K562 (cell line): ENCODE results near the gene GDF15. TPM values are rescaled to one million over a fixed set of nuclear protein-coding genes. Genes with fewer than 3 reads are reported as not detected.

ENCODE experiments used
- ATAC-seq: fragments of 200-7000 bp; cut with Tn5 transposase; 3 replicates; pipeline ENCODE4 v1.9.1; 2020; ENCODE audit warnings: moderate library complexity
- BruUV-seq: library from RNA; stranded (reverse); fragments of 400-500 nt; replicated peaks from 2 replicates; lab custom pipeline; 2021; lab: Mats Ljungman, UMichigan
- CTCF ChIA-PET: fragments of 300-600 bp; formaldehyde crosslinking; extraction: SDS; loops from one replicate; lab custom pipeline; 2021; ENCODE audit warnings: low intra/inter-chr PET ratio; lab: Yijun Ruan, JAX
- POLR2A ChIA-PET: fragments of 300-600, 350-650 bp; sonication (Branson Sonifier 250); formaldehyde crosslinking; extraction: SDS; loops from one replicate; lab custom pipeline; 2021; ENCODE audit warnings: antibody characterized with exemption, inconsistent platforms; lab: Yijun Ruan, JAX
- DNase-seq, 4 experiments: peaks; one replicate each; pipeline versions ENCODE4 v3.0.0 to v3.0.0-alpha.2; 2011 to 2018; ENCODE audit warnings: low spot score in 3 of 4, mixed read lengths in 3 of 4; ENCODE audit errors: extremely low read depth in 1 of 4
- FAIRE-seq: peaks from 2 replicates; lab custom pipeline; 2011; peaks lifted over from hg19 to GRCh38; lab: Jason Lieb, UNC
- H2AFZ ChIP-seq: 2 replicates; pipeline ENCODE4 v1.6.0; 2011; ENCODE audit warnings: low read depth, low read length, control low read depth, inconsistent platforms
- H3K27ac ChIP-seq: fragments of 200-600 bp; 3 replicates; pipeline ENCODE4 v1.8.0; 2011; ENCODE audit warnings: low read depth, mild to moderate bottlenecking, control low read depth, inconsistent platforms, low read length, moderate library complexity, mixed read lengths; ENCODE audit errors: extremely low read depth
- H3K27me3 ChIP-seq, 2 experiments: fragments of 300-600 bp in 1 of 2; 2 replicates in 1 of 2; 3 replicates in 1 of 2; pipeline versions ENCODE4 v1.6.0 to v1.8.0; 2011; ENCODE audit warnings: inconsistent platforms in 2 of 2, low read length in 2 of 2, mild to moderate bottlenecking in 1 of 2, mixed read lengths in 1 of 2, moderate library complexity in 1 of 2; ENCODE audit not compliant: control insufficient read depth in 2 of 2, insufficient read depth in 2 of 2
- H3K36me3 ChIP-seq: fragments of 300-600 bp; 3 replicates; pipeline ENCODE4 v1.8.0; 2011; ENCODE audit warnings: mild to moderate bottlenecking, low read length, inconsistent platforms; ENCODE audit not compliant: control insufficient read depth, insufficient read depth
- H3K4me1 ChIP-seq, 2 experiments: fragments of 200-600 bp in 1 of 2; replicated peaks in 1 of 2; 2 replicates in 1 of 2; 3 replicates in 1 of 2; pipeline versions ENCODE4 v1.5.1 to v1.8.0; 2011; ENCODE audit warnings: inconsistent platforms in 2 of 2, low read length in 2 of 2, mild to moderate bottlenecking in 1 of 2, mixed read lengths in 1 of 2, moderate library complexity in 1 of 2; ENCODE audit not compliant: control insufficient read depth in 2 of 2, insufficient read depth in 2 of 2
- H3K4me2 ChIP-seq: 2 replicates; pipeline ENCODE4 v1.6.1; 2011; ENCODE audit warnings: low read length, control low read depth, inconsistent platforms, mixed read lengths; ENCODE audit not compliant: insufficient read depth
- H3K4me3 ChIP-seq: fragments of 200-600 bp; sonication (generic), shearing (Covaris generic); 2 replicates; pipeline ENCODE4 v1.5.1; 2016; ENCODE audit warnings: control low read depth, inconsistent platforms
- H3K79me2 ChIP-seq: fragments of 200-600 bp; 3 replicates; pipeline ENCODE4 v1.8.0; 2011; ENCODE audit warnings: low read length, inconsistent platforms; ENCODE audit not compliant: control insufficient read depth, insufficient read depth
- H3K9ac ChIP-seq, 2 experiments: 2 replicates each; pipeline versions ENCODE4 v1.6.0 to v1.6.1; 2011; ENCODE audit warnings: low read depth in 2 of 2, low read length in 2 of 2, control low read depth in 1 of 2, inconsistent platforms in 1 of 2, mild to moderate bottlenecking in 1 of 2, mixed read lengths in 1 of 2; ENCODE audit not compliant: insufficient read depth in 1 of 2
- H3K9me1 ChIP-seq: one replicate; pipeline ENCODE4 v1.6.0; 2011; ENCODE audit warnings: inconsistent platforms, mild to moderate bottlenecking, low read length, moderate library complexity; ENCODE audit not compliant: control insufficient read depth, insufficient read depth
- H3K9me3 ChIP-seq: replicated peaks from 2 replicates; pipeline ENCODE4 v1.5.1; 2011; ENCODE audit warnings: low read depth, low read length, inconsistent platforms; ENCODE audit not compliant: control insufficient read depth, insufficient read depth
- H4K20me1 ChIP-seq: replicated peaks from 2 replicates; pipeline ENCODE4 v1.6.1; 2011; ENCODE audit warnings: low read length, inconsistent platforms, mixed read lengths; ENCODE audit not compliant: control insufficient read depth, insufficient read depth
- ARHGAP35 ChIP-seq: fragments of 450-650 bp; IDR thresholded peaks from 2 replicates; pipeline ENCODE4 v1.6.1; 2018; ENCODE audit not compliant: partially characterized antibody
- HNRNPH1 ChIP-seq: fragments of 200-400 bp; formaldehyde crosslinking; optimal IDR thresholded peaks from 2 replicates; pipeline ENCODE3; 2017; ENCODE audit warnings: low read depth, mild to moderate bottlenecking, low read length, moderate library complexity
- NFYB ChIP-seq: IDR thresholded peaks from 2 replicates; pipeline ENCODE4 v1.6.1; 2011; ENCODE audit warnings: mild to moderate bottlenecking, moderate library complexity; ENCODE audit not compliant: insufficient read length; ENCODE audit errors: extremely low read depth
- POLR2G ChIP-seq: fragments of 200-400 bp; formaldehyde crosslinking; IDR thresholded peaks from 2 replicates; pipeline ENCODE4 v1.6.1; 2017; ENCODE audit warnings: low read depth, mild to moderate bottlenecking, antibody characterized with exemption, low read length, moderate library complexity
- ZNF384 ChIP-seq: IDR thresholded peaks from 2 replicates; pipeline ENCODE4 v1.6.1; 2012; ENCODE audit warnings: low read depth, low read length, improper control_type of control experiment
- WGBS: fragments of 100-300 bp; shearing (Covaris generic); methylation state at CpG from one replicate; pipeline ENCODE4 v1.1.6; 2016; ENCODE audit warnings: low coverage, mixed read lengths; ENCODE audit not compliant: insufficient coverage; ENCODE audit errors: missing lambda C conversion rate; 5-methylcytosine and 5-hydroxymethylcytosine counted together
- in situ Hi-C: fragments of 300-500 bp; cut with MboI; formaldehyde crosslinking; loops from 4 replicates; pipeline ENCODE4 v1.15.0; 2018; ENCODE audit warnings: inconsistent platforms, mixed read lengths
- intact Hi-C: fragments of 100-400 bp; cut with micrococcal nuclease; formaldehyde crosslinking; loops from 2 replicates; pipeline ENCODE4 v1.14.2; 2022
- polyA plus RNA-seq, 8 experiments: library from polyadenylated mRNA; depleted of rRNA in 4 of 8; stranded (reverse) in 5 of 8; unstranded in 3 of 8; fragments of >200 nt; fragmentation: Nextera tagmentation in 2 of 8; fragmentation: Illumina TruSeq in 1 of 8; extraction: Ambion mirVana in 2 of 8; extraction: Trizol in 1 of 8; gene quantifications; 2 replicates each; pipeline versions ENCODE4 v1.2.1 to v1.2.3, GENCODE V29; 2011 to 2014; ENCODE audit warnings: inconsistent platforms in 1 of 8, missing spikeins in 1 of 8
- total RNA-seq, 7 experiments: library from RNA; depleted of rRNA in 6 of 7; stranded (reverse); fragments of >200 nt in 6 of 7; fragmentation: Illumina TruSeq in 2 of 7; extraction: Trizol in 2 of 7; gene quantifications; 2 replicates each; pipeline versions ENCODE4 v1.2.1 to v1.2.3, GENCODE V29; 2011 to 2021; ENCODE audit warnings: low replicate concordance in 1 of 7
- TF ChIP-seq, protein P1 (sequence below): IDR thresholded peaks from 3 replicates; pipeline ENCODE4 v1.6.1; 2011; ENCODE audit warnings: borderline replicate concordance, mild to moderate bottlenecking, moderate library complexity; ENCODE audit not compliant: insufficient read length; ENCODE audit errors: extremely low read depth

The GDF15 gene
- total and polyA plus RNA-seq, 9 of the 15 experiments (the other 6 are each of a cell fraction or from before 2014, with no cell fraction given): 2.3 to 82.4 (median 12.5) TPM

DNA sequence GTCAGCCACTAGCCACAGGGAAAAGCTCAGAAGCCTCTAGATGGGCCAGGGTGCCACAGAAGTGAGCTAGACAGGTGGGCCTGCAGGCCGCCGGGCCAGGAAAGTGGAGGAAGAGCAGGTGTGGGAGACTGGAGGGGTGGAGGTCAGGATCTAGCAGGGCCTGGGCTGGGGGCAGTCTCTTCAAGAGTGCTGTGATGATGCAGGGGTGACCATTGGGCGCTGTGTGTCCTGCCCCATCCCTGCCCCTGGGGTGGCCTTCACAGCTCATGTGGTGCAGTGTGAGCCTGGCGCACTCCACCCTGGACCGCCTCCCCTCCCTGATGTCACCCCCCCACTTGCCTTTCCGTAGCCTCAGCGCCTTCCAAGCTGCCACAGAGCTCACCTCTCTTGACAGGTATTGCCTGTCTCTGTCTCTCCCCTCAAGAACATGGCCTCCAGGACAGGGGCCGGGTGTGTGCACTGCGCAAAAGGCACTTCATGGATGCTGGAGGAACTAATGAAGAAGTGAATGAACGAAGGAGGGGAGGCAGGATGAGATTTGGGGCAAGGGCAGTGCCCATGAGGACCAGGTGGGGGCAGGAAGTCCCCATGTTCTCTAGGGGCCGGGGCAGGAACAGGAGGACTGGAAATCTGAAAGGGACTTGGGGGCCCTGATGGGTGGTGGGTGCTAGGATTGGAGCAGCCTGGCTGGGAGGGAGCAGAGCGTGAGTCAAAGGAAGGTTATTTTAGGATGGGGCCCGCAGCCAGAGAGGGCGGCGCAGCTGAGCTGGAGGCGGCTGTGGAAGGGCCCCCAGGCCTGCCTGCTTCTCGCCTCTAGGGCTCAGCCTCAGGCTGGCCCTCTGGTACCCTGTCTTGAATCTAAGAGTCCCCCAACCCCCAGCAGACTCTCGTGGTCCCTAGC is 39.8 kb downstream of the GDF15 start (continued):
- TF ChIP-seq, protein P1, sequence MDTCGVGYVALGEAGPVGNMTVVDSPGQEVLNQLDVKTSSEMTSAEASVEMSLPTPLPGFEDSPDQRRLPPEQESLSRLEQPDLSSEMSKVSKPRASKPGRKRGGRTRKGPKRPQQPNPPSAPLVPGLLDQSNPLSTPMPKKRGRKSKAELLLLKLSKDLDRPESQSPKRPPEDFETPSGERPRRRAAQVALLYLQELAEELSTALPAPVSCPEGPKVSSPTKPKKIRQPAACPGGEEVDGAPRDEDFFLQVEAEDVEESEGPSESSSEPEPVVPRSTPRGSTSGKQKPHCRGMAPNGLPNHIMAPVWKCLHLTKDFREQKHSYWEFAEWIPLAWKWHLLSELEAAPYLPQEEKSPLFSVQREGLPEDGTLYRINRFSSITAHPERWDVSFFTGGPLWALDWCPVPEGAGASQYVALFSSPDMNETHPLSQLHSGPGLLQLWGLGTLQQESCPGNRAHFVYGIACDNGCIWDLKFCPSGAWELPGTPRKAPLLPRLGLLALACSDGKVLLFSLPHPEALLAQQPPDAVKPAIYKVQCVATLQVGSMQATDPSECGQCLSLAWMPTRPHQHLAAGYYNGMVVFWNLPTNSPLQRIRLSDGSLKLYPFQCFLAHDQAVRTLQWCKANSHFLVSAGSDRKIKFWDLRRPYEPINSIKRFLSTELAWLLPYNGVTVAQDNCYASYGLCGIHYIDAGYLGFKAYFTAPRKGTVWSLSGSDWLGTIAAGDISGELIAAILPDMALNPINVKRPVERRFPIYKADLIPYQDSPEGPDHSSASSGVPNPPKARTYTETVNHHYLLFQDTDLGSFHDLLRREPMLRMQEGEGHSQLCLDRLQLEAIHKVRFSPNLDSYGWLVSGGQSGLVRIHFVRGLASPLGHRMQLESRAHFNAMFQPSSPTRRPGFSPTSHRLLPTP: no peak

DNA sequence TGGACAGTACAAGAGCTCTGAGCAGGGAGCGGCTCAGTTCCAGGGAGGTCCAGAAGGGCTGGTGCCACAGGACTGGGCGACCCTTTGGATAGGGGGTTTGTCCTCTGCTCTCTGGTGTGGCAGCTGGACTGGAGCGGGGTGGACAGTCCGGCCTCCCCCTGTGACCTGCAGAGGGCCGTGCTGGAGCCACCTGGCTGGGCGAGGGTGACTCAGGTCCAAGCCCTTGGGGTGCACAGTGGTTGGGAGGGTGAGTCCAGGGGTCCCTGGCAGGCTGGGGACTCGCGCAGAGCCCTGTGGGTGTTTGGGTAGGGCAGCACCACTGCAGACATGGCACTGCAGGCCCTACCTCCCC is 40.4 kb downstream of the GDF15 start:
- BruUV-seq: no TSS peak
- intact Hi-C loops: no loop called here
- H3K27me3 ChIP-seq: no peaks in the 10 kb centered on the region
- in situ Hi-C loops: no loop called here
- peak overlapping the region; percentile 28; the same call in 1 of the 3 replicates for H3K27ac ChIP-seq
- H3K79me2 ChIP-seq: peaks cover 76% of the 10 kb centered on the region
- ChIA-PET CTCF (interaction anchor here (0.5 kb wide), 1 partner anchor 11 kb away, joined by 3 read pairs; no protein-coding TSS in a partner anchor), POLR2A (no interaction called here)
- TF ChIP-seq NFYB (no peak), HNRNPH1 (no peak), ARHGAP35 (no peak), POLR2G (peak; percentile 43; the same call in 1 of the 2 replicates), ZNF384 (no peak)
- peak overlapping the region in 1 of 2 experiments; percentile 68; a peak in 2 of 4 replicates for H3K9ac ChIP-seq
- DNase-seq (no peak), ATAC-seq (no peak), FAIRE-seq (no peak)
- H3K9me1 ChIP-seq: no peaks in the 10 kb centered on the region
- no peak overlapping the region for H2AFZ ChIP-seq
- H3K4me3 ChIP-seq: no peak overlapping the region
- WGBS: 88% methylated on average over 5 of the region's 8 CpGs
- H3K4me2 ChIP-seq: no peak overlapping the region
- peaks cover 29 to 98% of the 10 kb centered on the region in 2 experiments for H3K4me1 ChIP-seq
- no peaks in the 10 kb centered on the region for H3K9me3 ChIP-seq
- H3K36me3 ChIP-seq: peaks cover 72% of the 10 kb centered on the region; the same call in 2 of the 3 replicates
- H4K20me1 ChIP-seq: peaks cover 16% of the 10 kb centered on the region
